ENCODE measurements around the gene PAIP2B. TPM values are rescaled to one million over a fixed set of nuclear protein-coding genes. Genes with fewer than 3 reads are reported as not detected.

Gene PAIP2B
- total RNA-seq, 1 donor from 2014 or later, result 10.8 TPM

DNA sequence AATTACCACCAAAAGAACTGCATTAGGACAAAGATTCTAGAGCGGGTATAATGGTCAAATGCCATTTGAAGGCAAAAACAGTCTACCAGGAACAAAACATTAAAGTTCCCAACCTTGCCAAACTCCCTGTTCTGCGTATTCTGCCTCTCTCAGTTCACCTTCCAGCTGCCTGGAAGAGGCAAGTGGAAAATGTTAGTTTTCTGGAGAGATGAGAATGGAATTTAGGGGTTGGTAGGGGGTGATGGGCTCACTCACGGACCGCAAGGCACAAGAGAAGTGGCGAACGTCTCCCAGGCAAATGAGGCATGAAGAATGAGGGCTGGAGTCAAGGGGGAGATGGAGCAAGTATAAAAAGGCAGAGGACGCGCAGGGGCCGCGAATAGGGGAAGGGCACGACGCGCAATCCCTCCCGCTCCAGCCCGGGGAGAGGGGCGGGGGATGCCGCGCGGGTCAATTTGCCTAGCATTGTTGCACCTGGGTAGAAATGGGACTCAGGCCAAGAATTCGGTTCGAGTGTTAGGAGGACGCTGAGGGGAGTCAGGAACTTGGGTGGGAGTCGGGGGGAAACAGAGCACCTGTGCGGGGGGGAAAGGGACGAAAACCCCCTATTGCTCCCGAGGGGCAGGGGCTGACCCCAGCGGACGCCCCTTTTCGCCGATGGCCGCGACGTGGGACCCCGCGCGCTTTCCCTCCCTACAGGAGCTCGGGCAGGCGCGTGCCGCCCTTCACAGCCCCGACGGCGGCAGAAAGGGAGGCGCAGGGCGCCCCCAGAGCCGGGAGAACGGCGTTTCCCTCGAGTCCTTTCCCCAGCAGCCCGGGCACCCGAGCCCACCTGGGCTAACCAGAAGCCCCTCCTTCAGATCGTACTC lies 573 bp downstream of the PAIP2B start:
- peak overlapping the region; percentile 99 for H3K4me3 Mint-ChIP-seq
- H3K4me1 Mint-ChIP-seq, result peaks cover 11% of the 10 kb centered on the region
- TF ChIP-seq, protein P1, sequence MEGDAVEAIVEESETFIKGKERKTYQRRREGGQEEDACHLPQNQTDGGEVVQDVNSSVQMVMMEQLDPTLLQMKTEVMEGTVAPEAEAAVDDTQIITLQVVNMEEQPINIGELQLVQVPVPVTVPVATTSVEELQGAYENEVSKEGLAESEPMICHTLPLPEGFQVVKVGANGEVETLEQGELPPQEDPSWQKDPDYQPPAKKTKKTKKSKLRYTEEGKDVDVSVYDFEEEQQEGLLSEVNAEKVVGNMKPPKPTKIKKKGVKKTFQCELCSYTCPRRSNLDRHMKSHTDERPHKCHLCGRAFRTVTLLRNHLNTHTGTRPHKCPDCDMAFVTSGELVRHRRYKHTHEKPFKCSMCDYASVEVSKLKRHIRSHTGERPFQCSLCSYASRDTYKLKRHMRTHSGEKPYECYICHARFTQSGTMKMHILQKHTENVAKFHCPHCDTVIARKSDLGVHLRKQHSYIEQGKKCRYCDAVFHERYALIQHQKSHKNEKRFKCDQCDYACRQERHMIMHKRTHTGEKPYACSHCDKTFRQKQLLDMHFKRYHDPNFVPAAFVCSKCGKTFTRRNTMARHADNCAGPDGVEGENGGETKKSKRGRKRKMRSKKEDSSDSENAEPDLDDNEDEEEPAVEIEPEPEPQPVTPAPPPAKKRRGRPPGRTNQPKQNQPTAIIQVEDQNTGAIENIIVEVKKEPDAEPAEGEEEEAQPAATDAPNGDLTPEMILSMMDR (IDR thresholded peaks at IDR 0.05; ENCODE audit: unreplicated experiment), result no peak
- H3K9me3 Mint-ChIP-seq, result peaks cover 4% of the 10 kb centered on the region
- peak in 1 of 2 experiments; percentile 49 for DNase-seq (ENCODE audit: low spot score in 2 of 2, unreplicated experiment in 2 of 2)
- no peaks in the 10 kb centered on the region for H3K36me3 Mint-ChIP-seq
- H3K27ac Mint-ChIP-seq, result peak overlapping the region; percentile 98
- peaks cover 11% of the 10 kb centered on the region for H3K27me3 Mint-ChIP-seq (ENCODE audit: low read depth)

DNA sequence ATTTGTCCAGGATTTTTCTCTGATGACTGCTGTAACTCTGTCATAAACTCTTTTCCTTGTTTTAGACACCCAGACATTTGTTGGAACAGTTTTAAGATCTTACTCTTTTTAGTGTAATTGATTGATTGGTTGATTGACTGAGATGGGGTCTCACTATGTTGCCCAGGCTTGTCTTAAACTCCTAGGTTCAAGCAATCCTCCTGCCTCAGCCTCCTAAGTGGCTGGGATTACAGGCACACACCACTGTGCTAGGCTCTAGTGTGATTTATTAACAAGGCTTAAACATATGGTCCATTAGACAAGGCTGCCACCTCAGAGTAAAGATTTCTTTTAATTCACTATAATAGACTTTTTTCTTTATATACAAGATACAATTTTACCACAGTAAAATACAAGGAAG lies 2.0 kb downstream of the PAIP2B start:
- H3K4me1 Mint-ChIP-seq, result peaks cover 11% of the 10 kb centered on the region
- TF ChIP-seq, protein P1 (IDR thresholded peaks at IDR 0.05; ENCODE audit: unreplicated experiment), result no peak
- no peaks in the 10 kb centered on the region for H3K36me3 Mint-ChIP-seq
- no peaks in the 10 kb centered on the region for H3K9me3 Mint-ChIP-seq
- no peak overlapping the region for H3K27ac Mint-ChIP-seq
- peaks cover 6% of the 10 kb centered on the region for H3K27me3 Mint-ChIP-seq (ENCODE audit: low read depth)
- no peak overlapping the region for H3K4me3 Mint-ChIP-seq
- DNase-seq (ENCODE audit: low spot score in 2 of 2, unreplicated experiment in 2 of 2), result no peak

DNA sequence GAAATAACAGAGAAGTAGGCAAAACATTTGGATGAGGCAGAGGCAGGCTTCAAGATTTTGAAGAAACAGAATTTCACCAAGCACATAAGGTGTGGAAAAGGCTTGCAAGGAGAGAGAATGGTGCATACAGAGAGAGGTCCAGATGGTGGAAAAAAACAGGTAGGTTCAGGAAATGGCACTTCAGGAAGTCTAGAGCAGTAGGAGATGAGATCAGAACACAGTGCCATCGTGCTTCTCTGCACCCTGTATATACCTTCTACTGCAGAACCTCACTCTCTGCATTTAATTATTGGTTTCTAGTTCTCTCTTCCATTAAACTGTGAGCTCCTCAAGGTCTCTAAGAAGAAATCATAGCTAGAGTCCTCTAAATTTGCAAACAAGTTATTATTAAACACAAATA lies 2.4 kb downstream of the PAIP2B start:
- no peaks in the 10 kb centered on the region for H3K9me3 Mint-ChIP-seq
- no peaks in the 10 kb centered on the region for H3K36me3 Mint-ChIP-seq
- peaks cover 5% of the 10 kb centered on the region for H3K27me3 Mint-ChIP-seq (ENCODE audit: low read depth)
- H3K4me3 Mint-ChIP-seq, result no peak overlapping the region
- H3K27ac Mint-ChIP-seq, result no peak overlapping the region
- DNase-seq (ENCODE audit: low spot score in 2 of 2, unreplicated experiment in 2 of 2), result no peak
- TF ChIP-seq, protein P1 (IDR thresholded peaks at IDR 0.05; ENCODE audit: unreplicated experiment), result no peak
- peaks cover 11% of the 10 kb centered on the region for H3K4me1 Mint-ChIP-seq

DNA sequence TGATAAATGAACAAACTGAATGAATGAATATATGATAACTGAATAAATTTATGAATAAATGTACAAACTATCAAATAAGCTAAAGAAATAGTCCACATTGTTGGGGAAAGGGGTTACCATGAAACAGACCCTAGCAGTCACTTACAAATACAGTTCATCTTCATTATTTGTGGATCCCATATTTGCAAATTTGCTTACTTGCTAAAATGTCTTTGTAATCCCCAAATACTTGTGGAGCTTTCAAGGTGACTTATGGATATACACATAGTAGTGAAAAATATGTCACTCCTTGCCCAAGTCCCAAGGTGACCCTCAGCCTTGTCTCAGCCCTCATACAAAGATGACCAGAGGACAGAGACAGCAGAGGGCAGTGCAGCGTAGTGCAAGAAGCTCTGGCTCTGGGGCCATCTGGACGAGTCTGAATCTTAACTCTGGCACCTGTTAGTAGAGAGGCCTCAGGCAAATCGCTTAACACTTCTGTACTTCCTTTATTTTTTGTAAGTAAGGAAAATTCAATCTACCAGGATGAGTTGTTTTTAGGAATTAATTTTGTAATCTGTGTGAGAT lies 3.1 kb downstream of the PAIP2B start:
- H3K9me3 Mint-ChIP-seq, result no peaks in the 10 kb centered on the region
- peaks cover 11% of the 10 kb centered on the region for H3K4me1 Mint-ChIP-seq
- H3K36me3 Mint-ChIP-seq, result no peaks in the 10 kb centered on the region
- peaks cover 1% of the 10 kb centered on the region for H3K27me3 Mint-ChIP-seq (ENCODE audit: low read depth)
- H3K27ac Mint-ChIP-seq, result no peak overlapping the region
- H3K4me3 Mint-ChIP-seq, result no peak overlapping the region
- DNase-seq (ENCODE audit: low spot score in 2 of 2, unreplicated experiment in 2 of 2), result no peak
- TF ChIP-seq, protein P1 (IDR thresholded peaks at IDR 0.05; ENCODE audit: unreplicated experiment), result no peak

DNA sequence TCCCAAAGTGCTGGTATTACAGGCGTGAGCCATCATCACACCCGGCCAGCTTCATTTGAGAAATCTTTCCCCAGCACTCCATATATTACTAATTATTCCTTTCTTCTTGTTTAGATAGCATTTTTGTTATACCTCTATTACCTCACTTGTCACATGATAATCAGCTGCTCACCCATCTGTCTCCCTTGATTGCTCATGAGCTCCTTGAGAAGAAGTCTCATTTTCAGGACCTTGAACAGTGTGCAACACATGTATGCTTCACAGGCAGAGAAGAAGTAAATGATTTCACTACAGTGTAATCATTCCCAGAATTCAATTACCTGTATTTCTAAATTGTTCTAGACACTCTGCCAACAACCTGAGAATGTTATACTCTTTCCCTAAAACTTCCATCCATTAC lies 6.2 kb downstream of the PAIP2B start:
- TF ChIP-seq, protein P1 (IDR thresholded peaks at IDR 0.05; ENCODE audit: unreplicated experiment), result no peak
- no peaks in the 10 kb centered on the region for H3K27me3 Mint-ChIP-seq (ENCODE audit: low read depth)
- peaks cover 7% of the 10 kb centered on the region for H3K4me1 Mint-ChIP-seq
- no peak for DNase-seq (ENCODE audit: low spot score in 2 of 2, unreplicated experiment in 2 of 2)
- no peaks in the 10 kb centered on the region for H3K9me3 Mint-ChIP-seq
- no peaks in the 10 kb centered on the region for H3K36me3 Mint-ChIP-seq
- H3K4me3 Mint-ChIP-seq, result no peak overlapping the region
- no peak overlapping the region for H3K27ac Mint-ChIP-seq
